HEK293 (cell line): Measurements from ENCODE around the gene ARMC12.

ENCODE experiments used
- CTCF ChIA-PET: fragments of 350-600 bp; formaldehyde crosslinking; extraction: SDS; loops from one replicate; lab custom pipeline; 2021; ENCODE audit warnings: antibody characterized with exemption; lab: Yijun Ruan, JAX
- POLR2A ChIA-PET: fragments of 300-600 bp; formaldehyde crosslinking; extraction: SDS; loops from one replicate; lab custom pipeline; 2020; ENCODE audit warnings: antibody characterized with exemption, inconsistent platforms; lab: Yijun Ruan, JAX
- H3K27ac ChIP-seq: fragments of 200-500 bp; sonication (Bioruptor generic); 2 replicates; pipeline ENCODE4 v1.5.1; 2014; ENCODE audit warnings: low read depth, low read length, control low read depth, inconsistent platforms; ENCODE audit errors: extremely low read depth
- H3K36me3 ChIP-seq, 2 experiments: fragments of 200-500 bp in 1 of 2; sonication (Bioruptor generic) in 1 of 2; 1 replicate in 1 of 2; 2 replicates in 1 of 2; pipeline ENCODE4 v1.5.1; 2014 to 2017; ENCODE audit warnings: inconsistent platforms in 2 of 2, low read length in 2 of 2; ENCODE audit not compliant: control insufficient read depth in 2 of 2, insufficient read depth in 1 of 2
- H3K4me1 ChIP-seq: fragments of 200-500 bp; sonication (Bioruptor generic); 2 replicates; pipeline ENCODE4 v1.5.1; 2014; ENCODE audit warnings: mild to moderate bottlenecking, low read length, inconsistent platforms; ENCODE audit not compliant: control insufficient read depth, insufficient read depth
- H3K4me3 ChIP-seq: 2 replicates; pipeline ENCODE4 v1.5.1; 2011; ENCODE audit warnings: low read depth, mild to moderate bottlenecking, control low read depth, low read length, moderate library complexity
- H3K9me3 ChIP-seq: fragments of 200-500 bp; sonication (Bioruptor generic); 2 replicates; pipeline ENCODE4 v1.5.1; 2014; ENCODE audit warnings: low read depth, low read length, inconsistent platforms; ENCODE audit not compliant: control insufficient read depth, insufficient read depth
- KLF10 ChIP-seq: fragments of 450-650 bp; IDR thresholded peaks from 2 replicates; pipeline ENCODE4 v1.5.1; 2018; ENCODE audit warnings: missing biosample characterization, mild to moderate bottlenecking, missing genetic modification characterization
- OVOL3 ChIP-seq: fragments of 450-650 bp; formaldehyde crosslinking; IDR thresholded peaks from 2 replicates; pipeline ENCODE4 v1.5.1; 2016; ENCODE audit warnings: missing biosample characterization, missing genetic modification characterization
- PRDM10 ChIP-seq: fragments of 450-650 bp; formaldehyde crosslinking; IDR thresholded peaks from 2 replicates; pipeline ENCODE4 v1.5.1; 2016; ENCODE audit warnings: missing biosample characterization, missing genetic modification characterization
- SETDB1 ChIP-seq: IDR thresholded peaks from one replicate; pipeline ENCODE4 v1.6.1; 2017; ENCODE audit warnings: mild to moderate bottlenecking, low read length, moderate library complexity, mixed read lengths; ENCODE audit not compliant: insufficient read length
- SP2 ChIP-seq: fragments of 450-650 bp; formaldehyde crosslinking; IDR thresholded peaks from 2 replicates; pipeline ENCODE4 v1.5.1; 2016; ENCODE audit warnings: missing biosample characterization, missing genetic modification characterization
- TRIM28 ChIP-seq: IDR thresholded peaks from 2 replicates; pipeline ENCODE4 v1.6.1; 2011; ENCODE audit warnings: low read length, control low read depth, borderline replicate concordance
- ZNF114 ChIP-seq: fragments of 450-650 bp; formaldehyde crosslinking; IDR thresholded peaks from 2 replicates; pipeline ENCODE4 v1.5.0; 2017; ENCODE audit warnings: missing biosample characterization, missing genetic modification characterization
- ZNF133 ChIP-seq: fragments of 450-650 bp; formaldehyde crosslinking; IDR thresholded peaks from 2 replicates; pipeline ENCODE4 v1.5.1; 2016; ENCODE audit warnings: missing biosample characterization, missing genetic modification characterization
- ZNF211 ChIP-seq: fragments of 450-650 bp; formaldehyde crosslinking; IDR thresholded peaks from 2 replicates; pipeline ENCODE4 v1.5.1; 2016; ENCODE audit warnings: low read depth, missing biosample characterization, missing genetic modification characterization
- ZNF335 ChIP-seq: fragments of 450-650 bp; formaldehyde crosslinking; conservative IDR thresholded peaks from 2 replicates; pipeline ENCODE4 v1.5.1; 2016; ENCODE audit warnings: missing biosample characterization, missing genetic modification characterization
- ZNF398 ChIP-seq: fragments of 450-650 bp; formaldehyde crosslinking; IDR thresholded peaks from 2 replicates; pipeline ENCODE4 v1.5.1; 2017; ENCODE audit warnings: missing biosample characterization, missing genetic modification characterization
- ZNF426 ChIP-seq: fragments of 450-650 bp; formaldehyde crosslinking; IDR thresholded peaks from 2 replicates; pipeline ENCODE4 v1.5.1; 2017; ENCODE audit warnings: missing biosample characterization, missing genetic modification characterization, mild to moderate bottlenecking, inconsistent platforms, moderate library complexity
- ZNF501 ChIP-seq: fragments of 450-650 bp; formaldehyde crosslinking; IDR thresholded peaks from 2 replicates; pipeline ENCODE4 v1.5.1; 2016; ENCODE audit warnings: missing biosample characterization, missing genetic modification characterization
- ZNF560 ChIP-seq: fragments of 450-650 bp; formaldehyde crosslinking; IDR thresholded peaks from 2 replicates; pipeline ENCODE4 v1.5.1; 2017; ENCODE audit warnings: missing biosample characterization, missing genetic modification characterization, borderline replicate concordance
- ZNF571 ChIP-seq: fragments of 450-650 bp; formaldehyde crosslinking; IDR thresholded peaks from 2 replicates; pipeline ENCODE4 v1.5.0; 2017; ENCODE audit warnings: missing biosample characterization, missing genetic modification characterization
- ZNF837 ChIP-seq: fragments of 450-650 bp; formaldehyde crosslinking; IDR thresholded peaks from 2 replicates; pipeline ENCODE4 v1.5.1; 2016; ENCODE audit warnings: missing biosample characterization, missing genetic modification characterization
- ZSCAN5A ChIP-seq: fragments of 450-650 bp; formaldehyde crosslinking; IDR thresholded peaks from 2 replicates; pipeline ENCODE4 v1.5.1; 2016; ENCODE audit warnings: missing biosample characterization, missing genetic modification characterization
- TF ChIP-seq, protein P1 (sequence below): fragments of 450-650 bp; formaldehyde crosslinking; IDR thresholded peaks from 2 replicates; pipeline ENCODE4 v1.5.1; 2017; ENCODE audit warnings: missing biosample characterization, mild to moderate bottlenecking, missing genetic modification characterization, moderate library complexity
- TF ChIP-seq, protein P2 (sequence below): fragments of 450-650 bp; formaldehyde crosslinking; IDR thresholded peaks from 2 replicates; pipeline ENCODE4 v1.5.0; 2017; ENCODE audit warnings: missing biosample characterization, missing genetic modification characterization, borderline replicate concordance

Gene ARMC12

DNA sequence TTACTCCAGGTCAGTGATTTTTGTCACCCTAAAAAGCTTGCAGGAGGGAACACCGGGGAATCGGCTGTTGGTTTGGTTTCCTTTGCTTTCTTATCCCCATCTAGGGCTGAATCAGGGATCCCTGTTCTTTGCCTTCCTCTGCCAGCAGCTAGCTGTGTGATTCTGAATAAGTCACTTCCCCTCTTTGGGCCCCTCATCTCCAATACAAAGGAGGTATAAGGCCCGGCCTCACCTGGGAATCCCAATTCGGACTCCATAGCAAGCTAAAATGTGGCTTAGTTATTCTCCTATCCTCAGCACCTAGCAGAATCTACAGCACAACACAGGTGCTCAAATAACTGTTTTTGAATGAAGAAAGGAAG, 18.5 kb upstream of the ARMC12 start:
- Histone ChIP-seq H3K9me3 (no peaks in the 10 kb centered on the region), H3K36me3 (no peaks in the 10 kb centered on the region), H3K4me3 (no peak overlapping the region), H3K27ac (no peak overlapping the region), H3K4me1 (0 out of 2 replicates have a peak, but pooled peaks cover 5% of the 10 kb centered on the region)
- TF ChIP-seq ZNF837 (tag by site-specific recombination) (no peak), ZNF133 (tag by site-specific recombination) (no peak), ZNF501 (tag by site-specific recombination) (no peak), TRIM28 (no peak)
- POLR2A ChIA-PET, result interaction anchor here (1.9 kb wide), 1 partner anchor 9 kb away, joined by 7 read pairs; no protein-coding TSS in a partner anchor
- CTCF ChIA-PET, result interaction anchor here (0.7 to 0.8 kb wide), 2 partner anchors 9 to 17 kb away, joined by 3 to 4 read pairs; no protein-coding TSS in a partner anchor

- Histone ChIP-seq H3K9me3 (no peaks in the 10 kb centered on the region), H3K4me3 (no peak overlapping the region), H3K36me3 (no peaks in the 10 kb centered on the region), H3K4me1 (0 out of 2 replicates have a peak, but pooled peaks cover 5% of the 10 kb centered on the region), H3K27ac (no peak overlapping the region)
- TF ChIP-seq ZNF335 (tag by site-specific recombination) (peak; percentile 33; the same call in 1 of the 2 replicates), ZNF398 (tag by site-specific recombination) (0 out of 2 replicates have a peak, but pooled peaks have one; percentile 15), ZNF426 (tag by site-specific recombination) (no peak), OVOL3 (tag by site-specific recombination) (no peak), ZNF560 (no peak), SP2 (peak; percentile 38), PRDM10 (peak; percentile 33; the same call in 1 of the 2 replicates), TRIM28 (peak; percentile 77), SETDB1 (no peak)
- TF ChIP-seq, protein P1, sequence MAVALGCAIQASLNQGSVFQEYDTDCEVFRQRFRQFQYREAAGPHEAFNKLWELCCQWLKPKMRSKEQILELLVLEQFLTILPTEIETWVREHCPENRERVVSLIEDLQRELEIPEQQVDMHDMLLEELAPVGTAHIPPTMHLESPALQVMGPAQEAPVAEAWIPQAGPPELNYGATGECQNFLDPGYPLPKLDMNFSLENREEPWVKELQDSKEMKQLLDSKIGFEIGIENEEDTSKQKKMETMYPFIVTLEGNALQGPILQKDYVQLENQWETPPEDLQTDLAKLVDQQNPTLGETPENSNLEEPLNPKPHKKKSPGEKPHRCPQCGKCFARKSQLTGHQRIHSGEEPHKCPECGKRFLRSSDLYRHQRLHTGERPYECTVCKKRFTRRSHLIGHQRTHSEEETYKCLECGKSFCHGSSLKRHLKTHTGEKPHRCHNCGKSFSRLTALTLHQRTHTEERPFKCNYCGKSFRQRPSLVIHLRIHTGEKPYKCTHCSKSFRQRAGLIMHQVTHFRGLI (tag by site-specific recombination), result peak; percentile 26; the same call in 1 of the 2 replicates
- ChIA-PET POLR2A (no interaction called here), CTCF (interaction anchor here (0.7 kb wide), 1 partner anchor 17 kb away, joined by 3 read pairs; no protein-coding TSS in a partner anchor)
Measured at GRCh38 chr6:35718911-35719381, 17.9 kb upstream of the ARMC12 start.

DNA sequence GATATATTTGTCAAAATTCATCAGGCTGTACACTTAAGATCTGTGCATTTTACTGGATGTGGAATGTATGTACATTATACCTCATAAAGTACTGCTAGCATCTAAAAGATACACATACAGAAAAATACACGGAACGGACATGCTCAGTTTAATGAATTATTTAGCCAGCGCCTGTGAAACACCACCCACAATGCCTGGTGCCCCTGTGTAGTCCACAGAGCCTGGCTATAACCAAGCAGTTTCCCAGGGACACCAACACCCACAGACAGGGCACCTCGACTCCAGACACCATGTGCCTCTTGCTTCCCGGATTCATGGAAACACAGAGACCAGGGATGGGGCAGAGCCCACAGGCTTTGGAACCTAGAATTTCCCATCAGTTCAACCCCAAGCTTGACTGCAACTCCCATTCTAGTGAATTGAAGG, 17.4 kb upstream of the ARMC12 start:
- Histone ChIP-seq H3K27ac (no peak overlapping the region), H3K4me3 (no peak overlapping the region)

More for the DNA sequence above, 17.4 kb upstream of the ARMC12 start:
- CTCF ChIA-PET, result no interaction called here
- Histone ChIP-seq H3K9me3 (no peaks in the 10 kb centered on the region), H3K36me3 (no peaks in the 10 kb centered on the region), H3K4me1 (0 out of 2 replicates have a peak, but pooled peaks cover 5% of the 10 kb centered on the region)
- TF ChIP-seq ZSCAN5A, result no peak
- no peak for TF ChIP-seq ZNF571 (tag by site-specific recombination)
- TF ChIP-seq ZNF114 (tag by site-specific recombination), result no peak
- TF ChIP-seq KLF10 (tag by site-specific recombination), result no peak
- TF ChIP-seq, protein P2, sequence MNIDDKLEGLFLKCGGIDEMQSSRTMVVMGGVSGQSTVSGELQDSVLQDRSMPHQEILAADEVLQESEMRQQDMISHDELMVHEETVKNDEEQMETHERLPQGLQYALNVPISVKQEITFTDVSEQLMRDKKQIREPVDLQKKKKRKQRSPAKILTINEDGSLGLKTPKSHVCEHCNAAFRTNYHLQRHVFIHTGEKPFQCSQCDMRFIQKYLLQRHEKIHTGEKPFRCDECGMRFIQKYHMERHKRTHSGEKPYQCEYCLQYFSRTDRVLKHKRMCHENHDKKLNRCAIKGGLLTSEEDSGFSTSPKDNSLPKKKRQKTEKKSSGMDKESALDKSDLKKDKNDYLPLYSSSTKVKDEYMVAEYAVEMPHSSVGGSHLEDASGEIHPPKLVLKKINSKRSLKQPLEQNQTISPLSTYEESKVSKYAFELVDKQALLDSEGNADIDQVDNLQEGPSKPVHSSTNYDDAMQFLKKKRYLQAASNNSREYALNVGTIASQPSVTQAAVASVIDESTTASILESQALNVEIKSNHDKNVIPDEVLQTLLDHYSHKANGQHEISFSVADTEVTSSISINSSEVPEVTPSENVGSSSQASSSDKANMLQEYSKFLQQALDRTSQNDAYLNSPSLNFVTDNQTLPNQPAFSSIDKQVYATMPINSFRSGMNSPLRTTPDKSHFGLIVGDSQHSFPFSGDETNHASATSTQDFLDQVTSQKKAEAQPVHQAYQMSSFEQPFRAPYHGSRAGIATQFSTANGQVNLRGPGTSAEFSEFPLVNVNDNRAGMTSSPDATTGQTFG, result no peak
- no peak for TF ChIP-seq ZNF211
- POLR2A ChIA-PET, result no interaction called here
